ENCODE measurements around the gene ARHGAP29.

Gene ARHGAP29

DNA sequence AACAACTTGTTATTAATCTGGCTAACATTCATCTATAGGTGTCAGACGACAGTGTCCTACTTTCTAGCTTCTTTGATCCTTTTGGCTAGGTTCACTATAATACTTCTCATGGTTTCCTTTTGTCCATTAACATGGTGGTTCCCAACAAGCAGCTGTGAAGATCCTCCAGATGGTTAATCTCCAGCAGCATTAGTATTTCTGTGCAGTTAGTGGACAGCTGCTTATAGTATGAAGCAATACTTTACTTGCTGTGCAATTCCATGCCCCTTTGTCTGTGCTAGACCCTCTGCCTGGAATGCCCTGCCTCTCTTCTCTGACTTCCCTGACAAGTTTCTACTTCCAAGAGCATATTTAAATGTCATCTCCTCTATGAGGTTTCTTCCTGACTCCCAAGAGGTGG, 41.7 kb upstream of the ARHGAP29 start:
- Histone ChIP-seq H3K4me3 (no peak overlapping the region), H4K20me1 (no peaks in the 10 kb centered on the region), H3K9ac (no peak overlapping the region), H3K4me2 (no peak overlapping the region), H3K27ac (no peak overlapping the region), H3K27me3 (no peaks in the 10 kb centered on the region), H3K4me1 (no peaks in the 10 kb centered on the region), H3K36me3 (no peaks in the 10 kb centered on the region), H3K9me3 (no peaks in the 10 kb centered on the region)
- TF ChIP-seq Cebpa-rat (IDR thresholded peaks at IDR 0.05), result no peak

DNA sequence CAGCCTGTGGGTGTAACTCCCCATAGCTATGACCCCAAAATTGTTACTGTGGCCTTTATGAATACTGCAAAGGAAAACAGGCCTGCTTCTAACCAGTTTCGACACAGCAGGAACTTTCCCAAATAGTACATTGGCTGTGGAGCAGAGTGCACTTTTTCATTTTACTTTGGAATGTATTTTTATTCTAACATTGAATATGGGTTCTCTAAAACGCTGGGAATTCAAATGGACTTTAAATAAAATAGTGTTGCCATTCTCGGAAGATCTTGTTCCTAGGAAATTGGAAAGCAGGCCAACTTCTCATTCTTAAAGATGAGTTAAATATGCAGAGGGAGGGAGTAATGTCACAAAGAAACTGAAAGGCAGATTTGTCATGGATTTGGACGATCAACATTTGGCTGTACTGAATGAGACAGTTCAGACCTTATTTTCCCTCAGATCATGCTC, 39.6 kb upstream of the ARHGAP29 start:
- Histone ChIP-seq H3K9ac (no peak overlapping the region), H3K27me3 (no peaks in the 10 kb centered on the region), H3K4me1 (no peaks in the 10 kb centered on the region), H3K4me3 (no peak overlapping the region), H4K20me1 (no peaks in the 10 kb centered on the region), H3K4me2 (no peak overlapping the region), H3K27ac (no peak overlapping the region), H3K9me3 (no peaks in the 10 kb centered on the region), H3K36me3 (no peaks in the 10 kb centered on the region)
- no peak for TF ChIP-seq Cebpa-rat (IDR thresholded peaks at IDR 0.05)

DNA sequence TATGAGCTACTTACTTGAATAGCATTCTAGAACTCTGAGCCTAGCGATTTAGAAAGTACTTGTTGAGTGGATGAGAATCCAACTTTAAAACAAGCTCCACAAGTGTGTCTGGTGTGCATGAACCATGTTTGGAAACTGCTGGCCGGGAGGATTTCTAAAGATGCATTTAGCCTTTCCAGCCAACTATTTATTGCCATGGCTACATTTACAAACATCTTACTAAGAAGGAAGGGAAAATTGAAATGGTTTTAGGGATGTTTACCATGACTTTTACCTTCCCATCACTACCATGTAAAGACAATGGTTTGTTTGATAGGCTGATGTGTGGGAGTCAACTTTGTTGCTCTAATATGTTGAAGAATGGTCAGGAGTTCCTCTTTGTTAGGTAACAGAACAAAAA, 37.7 kb upstream of the ARHGAP29 start:
- no peaks in the 10 kb centered on the region for H3K9me3 ChIP-seq

DNA sequence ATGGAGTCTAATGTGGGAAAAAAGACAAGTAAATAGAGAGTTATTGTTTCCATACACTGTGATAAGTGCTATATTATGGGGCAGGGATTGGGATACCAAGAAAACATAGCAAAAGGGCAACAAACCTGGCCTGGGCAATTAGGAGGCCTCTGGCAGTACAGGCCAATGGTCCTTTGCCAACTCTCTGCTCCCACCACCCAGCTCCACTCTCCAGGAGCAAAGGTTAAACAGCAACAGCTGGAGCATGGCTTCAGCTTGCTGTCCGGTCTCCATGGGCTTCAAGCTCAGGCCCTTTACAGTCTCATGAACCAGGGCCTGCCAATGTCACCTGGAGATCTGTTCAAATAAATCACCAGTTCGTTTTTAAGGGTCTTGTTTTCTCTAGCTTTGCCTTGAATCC, 37.2 kb upstream of the ARHGAP29 start:
- Histone ChIP-seq H3K4me3 (no peak overlapping the region), H3K9me3 (no peaks in the 10 kb centered on the region), H3K4me1 (no peaks in the 10 kb centered on the region), H3K27me3 (no peaks in the 10 kb centered on the region), H3K9ac (no peak overlapping the region), H4K20me1 (no peaks in the 10 kb centered on the region), H3K4me2 (no peak overlapping the region), H3K36me3 (no peaks in the 10 kb centered on the region), H3K27ac (no peak overlapping the region)
- TF ChIP-seq Cebpa-rat (IDR thresholded peaks at IDR 0.05), result no peak

More for the DNA sequence above, 37.7 kb upstream of the ARHGAP29 start:
- H3K27ac ChIP-seq, result no peak overlapping the region
- H3K4me2 ChIP-seq, result no peak overlapping the region
- H3K9ac ChIP-seq, result no peak overlapping the region
- no peak overlapping the region for H3K4me3 ChIP-seq
- TF ChIP-seq Cebpa-rat (IDR thresholded peaks at IDR 0.05), result no peak
- H3K4me1 ChIP-seq, result no peaks in the 10 kb centered on the region
- H3K27me3 ChIP-seq, result no peaks in the 10 kb centered on the region
- H3K36me3 ChIP-seq, result no peaks in the 10 kb centered on the region
- no peaks in the 10 kb centered on the region for H4K20me1 ChIP-seq

DNA sequence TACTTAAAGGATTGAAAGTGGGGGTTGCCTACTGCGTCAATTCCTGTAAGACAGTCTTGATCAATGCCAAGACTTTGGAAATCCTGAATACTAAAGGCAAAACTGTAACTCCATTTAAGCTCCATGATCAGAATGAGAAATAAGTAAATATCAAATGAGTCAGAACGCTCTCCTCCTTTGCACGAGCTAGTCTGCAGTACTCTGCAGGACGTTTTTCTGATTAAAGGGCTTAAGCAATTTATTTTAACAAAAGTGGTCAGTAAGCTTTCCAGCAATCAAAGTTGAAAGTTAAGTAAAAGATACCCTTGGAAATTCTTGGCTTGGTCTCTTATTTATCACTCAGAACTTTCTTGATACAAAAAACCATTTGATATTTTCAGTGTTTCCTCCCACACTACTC, 35.7 kb upstream of the ARHGAP29 start:
- H3K4me2 ChIP-seq, result no peak overlapping the region
- H4K20me1 ChIP-seq, result no peaks in the 10 kb centered on the region
- H3K27ac ChIP-seq, result no peak overlapping the region
- no peaks in the 10 kb centered on the region for H3K9me3 ChIP-seq
- no peak for TF ChIP-seq Cebpa-rat (IDR thresholded peaks at IDR 0.05)
- H3K9ac ChIP-seq, result no peak overlapping the region
- no peak overlapping the region for H3K4me3 ChIP-seq
- no peaks in the 10 kb centered on the region for H3K36me3 ChIP-seq
- no peaks in the 10 kb centered on the region for H3K4me1 ChIP-seq
- no peaks in the 10 kb centered on the region for H3K27me3 ChIP-seq

DNA sequence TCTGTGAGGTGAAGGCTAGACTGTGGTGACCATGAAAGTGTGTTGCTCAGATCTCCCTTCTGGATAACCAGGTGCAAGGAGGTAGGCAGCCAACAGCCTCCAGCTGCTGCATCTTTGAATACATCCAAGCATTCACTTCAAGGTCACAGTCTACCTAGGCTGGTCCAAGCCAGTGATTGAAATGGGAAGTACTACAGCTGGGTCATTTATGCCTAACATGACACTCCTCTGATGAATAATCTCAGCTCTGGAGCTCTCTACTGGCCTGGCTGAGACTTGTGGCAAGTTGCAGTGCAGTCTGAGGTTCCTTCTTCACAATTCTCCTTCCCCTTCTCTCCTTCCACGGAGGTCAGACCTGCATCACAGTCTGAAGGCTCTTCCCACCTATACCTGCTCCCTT, 35.0 kb upstream of the ARHGAP29 start:
- Histone ChIP-seq H3K4me3 (no peak overlapping the region), H3K4me2 (no peak overlapping the region), H3K36me3 (no peaks in the 10 kb centered on the region), H4K20me1 (no peaks in the 10 kb centered on the region), H3K27me3 (no peaks in the 10 kb centered on the region), H3K4me1 (no peaks in the 10 kb centered on the region), H3K9ac (no peak overlapping the region), H3K27ac (no peak overlapping the region), H3K9me3 (no peaks in the 10 kb centered on the region)
- no peak for TF ChIP-seq Cebpa-rat (IDR thresholded peaks at IDR 0.05)

DNA sequence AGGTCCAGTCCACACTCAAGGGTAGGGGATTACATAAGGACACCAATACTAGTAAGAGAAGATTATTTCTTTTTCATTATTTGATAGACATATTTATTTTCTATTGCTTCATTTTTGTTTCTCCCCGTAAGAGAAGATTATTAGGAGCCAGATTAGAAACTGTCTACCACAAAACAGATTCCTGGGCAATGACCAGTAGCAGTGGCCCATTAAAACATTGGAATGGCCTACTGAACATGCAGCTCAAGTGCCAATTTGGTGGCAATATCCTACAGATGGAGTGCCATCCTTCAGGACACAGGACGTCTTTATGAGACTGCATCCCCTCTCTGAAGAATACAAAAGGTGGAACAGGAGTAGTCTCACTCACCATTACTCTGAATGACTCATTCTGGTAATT, 34.0 kb upstream of the ARHGAP29 start:
- Histone ChIP-seq H3K4me1 (no peaks in the 10 kb centered on the region), H3K9ac (no peak overlapping the region), H3K27ac (no peak overlapping the region), H3K36me3 (no peaks in the 10 kb centered on the region), H3K9me3 (no peaks in the 10 kb centered on the region), H3K4me3 (no peak overlapping the region), H3K27me3 (no peaks in the 10 kb centered on the region), H4K20me1 (no peaks in the 10 kb centered on the region), H3K4me2 (no peak overlapping the region)
- TF ChIP-seq Cebpa-rat (IDR thresholded peaks at IDR 0.05), result no peak

DNA sequence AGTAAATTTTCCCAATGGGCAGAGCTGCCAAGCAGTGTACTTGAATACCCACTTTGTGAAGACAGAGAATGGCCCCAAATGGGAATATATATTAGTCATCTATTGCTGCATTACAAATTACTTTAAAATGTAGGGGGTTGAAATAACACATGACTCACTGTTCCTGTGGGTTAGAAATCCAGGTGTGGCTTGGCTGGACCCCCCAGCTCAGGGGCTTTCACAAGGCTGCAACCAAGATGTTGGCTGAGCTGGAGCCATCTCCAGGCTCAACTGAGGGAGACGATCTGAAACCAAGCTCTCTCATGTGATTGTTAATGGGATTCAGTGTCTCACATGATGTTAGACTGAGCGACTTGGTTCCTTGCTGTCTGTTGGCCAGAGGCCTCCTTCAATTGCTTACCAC, 33.4 kb upstream of the ARHGAP29 start:
- Histone ChIP-seq H4K20me1 (no peaks in the 10 kb centered on the region), H3K9me3 (no peaks in the 10 kb centered on the region), H3K9ac (no peak overlapping the region), H3K27ac (no peak overlapping the region), H3K27me3 (no peaks in the 10 kb centered on the region), H3K4me3 (no peak overlapping the region), H3K36me3 (no peaks in the 10 kb centered on the region), H3K4me1 (no peaks in the 10 kb centered on the region), H3K4me2 (no peak overlapping the region)
- no peak for TF ChIP-seq Cebpa-rat (IDR thresholded peaks at IDR 0.05)

DNA sequence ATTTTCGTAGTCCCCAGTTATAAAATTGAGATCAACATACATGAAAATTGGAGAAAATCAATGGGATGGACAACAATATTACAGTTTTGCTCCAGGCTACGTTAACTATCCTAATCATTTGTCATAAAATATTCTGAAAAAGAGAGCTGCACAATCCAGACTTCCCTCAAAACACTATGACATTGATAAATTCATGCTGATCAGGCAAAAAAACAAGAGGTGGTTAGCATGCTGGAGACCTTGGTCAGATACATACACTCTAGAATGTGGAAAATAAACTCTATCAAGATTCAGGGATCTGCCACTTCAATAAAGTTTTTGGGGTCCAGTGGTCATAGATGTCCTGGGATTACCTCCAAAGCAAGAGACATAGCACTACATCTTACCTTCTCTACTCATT, 32.5 kb upstream of the ARHGAP29 start:
- no peaks in the 10 kb centered on the region for H3K36me3 ChIP-seq
- no peak for TF ChIP-seq Cebpa-rat (IDR thresholded peaks at IDR 0.05)
- no peak overlapping the region for H3K4me3 ChIP-seq
- H3K27me3 ChIP-seq, result no peaks in the 10 kb centered on the region
- no peaks in the 10 kb centered on the region for H3K9me3 ChIP-seq
- no peak overlapping the region for H3K4me2 ChIP-seq
- no peaks in the 10 kb centered on the region for H4K20me1 ChIP-seq
- no peaks in the 10 kb centered on the region for H3K4me1 ChIP-seq
- H3K9ac ChIP-seq, result no peak overlapping the region
- no peak overlapping the region for H3K27ac ChIP-seq

DNA sequence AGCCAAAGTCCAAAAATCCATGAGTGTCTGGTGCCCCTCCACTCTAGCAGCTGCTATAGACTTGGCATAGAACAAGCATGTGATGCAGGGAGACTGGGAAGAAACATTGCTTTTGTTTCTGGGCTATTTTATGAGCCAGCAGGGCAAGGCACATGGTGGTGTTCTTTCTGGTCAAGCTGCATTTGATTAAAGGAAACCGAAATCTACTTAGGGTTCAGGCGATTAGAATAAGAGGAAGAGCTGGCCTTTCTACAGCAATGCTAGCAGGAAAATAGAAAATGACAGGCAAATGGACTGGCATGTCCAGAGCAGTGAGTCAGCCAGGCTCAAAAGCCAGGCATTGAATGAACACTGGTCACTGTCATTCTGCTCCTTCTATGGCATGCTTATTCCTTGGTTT, 28.5 kb upstream of the ARHGAP29 start:
- H3K9me3 ChIP-seq, result no peaks in the 10 kb centered on the region
- H3K27me3 ChIP-seq, result no peaks in the 10 kb centered on the region
- no peak overlapping the region for H3K4me3 ChIP-seq
- H3K36me3 ChIP-seq, result no peaks in the 10 kb centered on the region
- H3K27ac ChIP-seq, result no peak overlapping the region
- H3K4me2 ChIP-seq, result no peak overlapping the region
- no peaks in the 10 kb centered on the region for H3K4me1 ChIP-seq
- H4K20me1 ChIP-seq, result no peaks in the 10 kb centered on the region
- no peak for TF ChIP-seq Cebpa-rat (IDR thresholded peaks at IDR 0.05)
- H3K9ac ChIP-seq, result no peak overlapping the region

DNA sequence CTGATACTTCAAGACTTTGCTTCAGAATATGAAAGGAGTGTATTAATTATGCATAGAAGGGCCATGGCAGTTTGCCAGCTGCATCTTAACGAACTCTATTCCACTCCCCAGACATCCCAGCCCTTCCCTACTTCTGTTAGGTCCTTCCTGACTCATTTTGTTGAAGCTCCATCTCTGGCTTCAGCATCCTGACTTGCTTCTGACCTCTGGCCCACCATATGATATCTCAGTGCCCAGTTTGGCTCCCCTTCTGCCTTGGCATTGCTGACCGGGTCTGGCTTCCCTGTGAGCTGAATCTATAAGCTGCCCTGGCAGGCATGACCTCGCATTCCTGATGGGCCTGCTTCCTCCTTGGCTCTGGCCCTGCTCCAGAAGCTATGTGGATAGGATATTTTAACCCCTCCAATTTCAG, 27.6 kb upstream of the ARHGAP29 start:
- H3K27me3 ChIP-seq, result no peaks in the 10 kb centered on the region

More for the DNA sequence above, 27.6 kb upstream of the ARHGAP29 start:
- Histone ChIP-seq H3K36me3 (no peaks in the 10 kb centered on the region), H3K4me1 (no peaks in the 10 kb centered on the region), H4K20me1 (no peaks in the 10 kb centered on the region), H3K4me2 (no peak overlapping the region), H3K27ac (no peak overlapping the region), H3K4me3 (no peak overlapping the region), H3K9ac (no peak overlapping the region), H3K9me3 (no peaks in the 10 kb centered on the region)
- TF ChIP-seq Cebpa-rat (IDR thresholded peaks at IDR 0.05), result no peak
